MM.1S (cell line): ENCODE results near the gene ADCY2.

ENCODE experiments used
- DNase-seq: peaks from one replicate; pipeline ENCODE4 v3.0.0-alpha.2; 2015
- H2AFZ ChIP-seq: fragments of 300-600 bp; sonication (generic); 2 replicates; pipeline ENCODE4 v1.6.0; 2016; ENCODE audit warnings: antibody characterized with exemption, low read length
- H3F3A ChIP-seq: fragments of 300-600 bp; sonication (generic); 2 replicates; pipeline ENCODE4 v1.6.1; 2016; ENCODE audit warnings: mild to moderate bottlenecking, antibody characterized with exemption, low read length, moderate library complexity, mixed read lengths; ENCODE audit not compliant: insufficient read depth
- H3K27ac ChIP-seq: fragments of 300-600 bp; sonication (generic); 2 replicates; pipeline ENCODE4 v1.5.1; 2016; ENCODE audit warnings: mild to moderate bottlenecking, low read length
- H3K27me3 ChIP-seq: fragments of 300-600 bp; sonication (generic); replicated peaks from 2 replicates; pipeline ENCODE4 v1.6.0; 2016; ENCODE audit warnings: low read length; ENCODE audit not compliant: insufficient read depth
- H3K36me3 ChIP-seq: fragments of 300-600 bp; sonication (generic); replicated peaks from 2 replicates; pipeline ENCODE4 v1.6.1; 2016; ENCODE audit warnings: mild to moderate bottlenecking, low read length, mixed read lengths; ENCODE audit not compliant: insufficient read depth
- H3K4me1 ChIP-seq: fragments of 300-600 bp; sonication (generic); 2 replicates; pipeline ENCODE4 v1.6.1; 2016; ENCODE audit warnings: low read length, mixed read lengths
- H3K4me2 ChIP-seq: fragments of 300-600 bp; sonication (generic); 2 replicates; pipeline ENCODE4 v1.6.0; 2016; ENCODE audit warnings: low read depth, low read length
- H3K4me3 ChIP-seq: fragments of 300-600 bp; sonication (generic); 2 replicates; pipeline ENCODE4 v1.5.1; 2016; ENCODE audit warnings: low read length, mixed read lengths
- H3K79me2 ChIP-seq: fragments of 300-600 bp; sonication (generic); 2 replicates; pipeline ENCODE4 v1.6.1; 2016; ENCODE audit warnings: mixed run types, low read length, mixed read lengths
- H3K9ac ChIP-seq: fragments of 300-600 bp; sonication (generic); 2 replicates; pipeline ENCODE4 v1.6.1; 2016; ENCODE audit warnings: low read length, mixed read lengths
- H3K9me2 ChIP-seq: fragments of 300-600 bp; sonication (generic); replicated peaks from 2 replicates; pipeline ENCODE4 v1.6.1; 2016; ENCODE audit warnings: mild to moderate bottlenecking, low read length, mixed read lengths; ENCODE audit not compliant: insufficient read depth
- H3K9me3 ChIP-seq: fragments of 300-600 bp; sonication (generic); replicated peaks from 2 replicates; pipeline ENCODE4 v1.6.1; 2016; ENCODE audit warnings: mild to moderate bottlenecking, low read length, mixed read lengths; ENCODE audit not compliant: insufficient read depth
- H4K20me1 ChIP-seq: fragments of 300-600 bp; sonication (generic); 2 replicates; pipeline ENCODE4 v1.6.1; 2016; ENCODE audit warnings: mild to moderate bottlenecking, low read length, moderate library complexity, mixed read lengths; ENCODE audit not compliant: insufficient read depth
- CTCF ChIP-seq: fragments of 300-600 bp; sonication (generic); IDR thresholded peaks from 2 replicates; pipeline ENCODE4 v1.5.1; 2016; ENCODE audit warnings: antibody characterized with exemption, low read length, mixed read lengths
- EZH2 ChIP-seq: fragments of 300-600 bp; sonication (generic); optimal IDR thresholded peaks from 2 replicates; pipeline ENCODE3; 2017; ENCODE audit warnings: low read depth, mild to moderate bottlenecking, antibody characterized with exemption, low read length, mixed read lengths
- EZH2phosphoT487 ChIP-seq: fragments of 300-600 bp; sonication (generic); IDR thresholded peaks from 2 replicates; pipeline ENCODE4 v1.6.1; 2018; ENCODE audit warnings: antibody characterized with exemption, low read length

Gene ADCY2

DNA sequence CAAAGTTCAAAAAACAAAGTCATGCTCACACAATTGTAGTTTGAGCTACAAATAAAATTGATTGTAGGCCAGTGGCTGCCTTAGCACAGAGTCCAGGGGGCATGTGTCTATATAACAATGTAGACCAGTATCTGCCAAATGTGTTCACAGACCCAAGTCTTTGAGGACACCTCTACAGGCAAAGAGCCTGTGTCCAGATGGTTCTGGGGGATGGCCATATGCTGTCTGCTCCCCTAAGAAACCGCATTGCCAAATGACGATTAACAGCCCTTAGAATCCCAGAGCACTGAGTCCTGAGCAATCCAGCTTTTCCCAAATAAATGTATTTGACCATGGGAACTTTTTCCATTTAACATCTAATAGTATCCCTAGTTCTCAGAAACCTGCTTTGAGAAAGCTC is 169.6 kb downstream of the ADCY2 start:
- Histone ChIP-seq H4K20me1 (no peaks in the 10 kb centered on the region), H3K27me3 (no peaks in the 10 kb centered on the region), H3F3A (no peaks in the 10 kb centered on the region), H3K9ac (no peak overlapping the region), H3K4me3 (no peak overlapping the region), H2AFZ (no peak overlapping the region; the same call in 1 of the 2 replicates), H3K4me2 (no peak overlapping the region), H3K79me2 (no peaks in the 10 kb centered on the region), H3K36me3 (no peaks in the 10 kb centered on the region), H3K27ac (no peak overlapping the region), H3K9me3 (no peaks in the 10 kb centered on the region), H3K9me2 (no peaks in the 10 kb centered on the region), H3K4me1 (no peaks in the 10 kb centered on the region)
- DNase-seq, result no peak
- no peak for TF ChIP-seq EZH2
- no peak for TF ChIP-seq CTCF
- no peak for TF ChIP-seq EZH2phosphoT487

DNA sequence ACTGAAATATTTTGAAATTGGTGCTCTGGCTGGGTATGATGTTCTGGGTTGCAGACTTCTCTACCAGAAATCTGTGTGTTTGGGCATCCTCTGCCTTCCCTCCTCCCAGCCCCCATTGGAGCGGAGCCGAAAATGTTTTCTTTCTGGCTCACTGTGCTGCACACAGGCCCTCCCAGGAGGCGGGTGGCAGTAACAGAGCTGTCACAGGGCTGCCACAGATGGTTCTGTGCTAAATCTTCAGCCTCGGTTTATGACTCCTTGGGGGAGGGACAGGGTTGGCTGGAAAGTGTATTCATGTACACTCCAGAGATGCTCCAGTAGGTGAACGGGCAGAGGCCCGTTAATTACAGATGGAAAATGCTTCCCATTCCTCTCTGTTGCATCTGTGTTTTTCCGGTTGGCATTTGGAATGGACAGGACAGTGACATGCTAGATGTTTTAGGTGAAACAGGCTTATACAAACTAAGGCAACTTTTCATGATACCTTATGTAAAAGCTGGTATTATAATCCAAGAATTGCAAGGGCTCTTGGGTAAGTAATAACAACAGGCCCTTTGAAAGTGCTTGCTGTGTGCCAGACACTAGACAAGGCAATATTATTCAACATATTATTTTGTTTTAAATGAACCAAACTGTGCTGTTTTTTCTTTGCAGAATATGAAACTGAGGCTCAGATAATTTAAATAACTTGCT is 180.2 kb downstream of the ADCY2 start:
- no peak overlapping the region for H2AFZ ChIP-seq
- no peaks in the 10 kb centered on the region for H3F3A ChIP-seq

DNA sequence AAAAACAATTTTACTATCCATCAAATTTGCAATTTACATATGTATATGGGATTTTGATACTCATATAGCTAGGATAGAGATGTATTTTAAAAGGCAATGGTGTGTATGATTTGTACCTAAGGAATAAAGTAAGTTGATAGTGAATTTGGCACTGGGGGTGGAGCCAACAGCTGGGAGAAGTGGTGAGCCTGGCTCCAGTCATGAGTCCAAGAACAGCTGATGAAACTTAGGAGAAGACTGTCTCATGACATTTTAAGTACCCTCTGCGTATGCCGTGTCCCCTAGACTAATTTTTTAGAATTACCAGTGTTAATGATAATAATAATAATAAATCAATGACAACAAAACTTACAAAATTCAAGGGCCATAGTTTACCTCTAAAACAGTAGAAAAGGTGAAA is 181.4 kb downstream of the ADCY2 start:
- H4K20me1 ChIP-seq, result no peaks in the 10 kb centered on the region
- H3K9me2 ChIP-seq, result no peaks in the 10 kb centered on the region; the same call in 1 of the 2 replicates
- H3K27me3 ChIP-seq, result no peaks in the 10 kb centered on the region
- H3F3A ChIP-seq, result no peaks in the 10 kb centered on the region
- no peak overlapping the region for H3K4me2 ChIP-seq
- no peak overlapping the region for H3K4me3 ChIP-seq
- no peak for DNase-seq
- no peak overlapping the region for H2AFZ ChIP-seq
- H3K27ac ChIP-seq, result no peak overlapping the region
- H3K9me3 ChIP-seq, result no peaks in the 10 kb centered on the region
- no peaks in the 10 kb centered on the region for H3K79me2 ChIP-seq
- no peaks in the 10 kb centered on the region for H3K36me3 ChIP-seq
- H3K9ac ChIP-seq, result no peak overlapping the region
- no peak for TF ChIP-seq EZH2
- no peak for TF ChIP-seq EZH2phosphoT487
- TF ChIP-seq CTCF, result no peak
- H3K4me1 ChIP-seq, result no peaks in the 10 kb centered on the region

More for the DNA sequence above, 180.2 kb downstream of the ADCY2 start:
- Histone ChIP-seq H3K9ac (no peak overlapping the region), H3K9me3 (no peaks in the 10 kb centered on the region), H3K27ac (no peak overlapping the region), H3K36me3 (no peaks in the 10 kb centered on the region), H3K79me2 (no peaks in the 10 kb centered on the region), H3K4me3 (no peak overlapping the region), H4K20me1 (no peaks in the 10 kb centered on the region), H3K4me2 (no peak overlapping the region), H3K4me1 (no peaks in the 10 kb centered on the region), H3K9me2 (no peaks in the 10 kb centered on the region; the same call in 1 of the 2 replicates), H3K27me3 (no peaks in the 10 kb centered on the region)
- no peak for DNase-seq
- TF ChIP-seq EZH2phosphoT487 (no peak), CTCF (no peak), EZH2 (no peak)
